Mammary epithelial cell (primary cell): Measurements from ENCODE around the gene IL17A.

ENCODE experiments used
- EZH2 ChIP-seq: IDR thresholded peaks from 2 replicates; pipeline ENCODE4 v1.6.1; 2012; ENCODE audit warnings: low read length, inconsistent platforms, borderline replicate concordance
- TF ChIP-seq, protein P1 (sequence below), 2 donors: IDR thresholded peaks in 1 of 2; conservative IDR thresholded peaks in 1 of 2; 2 replicates each; pipeline ENCODE4 v1.5.1; 2011 to 2012; ENCODE audit warnings: inconsistent platforms in 2 of 2, low read length in 2 of 2, mild to moderate bottlenecking in 2 of 2, control low read depth in 1 of 2, low read depth in 1 of 2; ENCODE audit not compliant: insufficient read depth in 1 of 2; ENCODE audit errors: extremely low read depth in 1 of 2

DNA sequence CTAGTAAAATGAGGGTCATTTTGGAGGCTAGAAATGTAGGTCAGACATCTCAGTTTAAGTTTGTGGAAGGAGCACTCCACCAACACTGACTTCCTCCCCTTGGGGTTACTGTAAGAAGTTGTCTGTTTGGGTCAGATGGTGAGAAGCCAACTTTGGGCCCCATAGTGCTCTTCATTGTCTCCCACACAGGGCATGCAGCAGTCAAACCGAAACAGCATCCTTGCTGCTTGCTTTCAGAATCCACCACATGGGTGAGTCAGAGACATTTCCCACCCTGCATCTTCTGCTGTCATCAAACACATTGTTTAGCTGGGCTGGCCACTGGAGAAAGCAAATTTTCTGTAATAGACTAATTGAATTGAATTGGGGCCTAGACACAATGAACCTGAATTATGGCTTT, 41.3 kb downstream of the IL17A start:
- TF ChIP-seq, protein P1, sequence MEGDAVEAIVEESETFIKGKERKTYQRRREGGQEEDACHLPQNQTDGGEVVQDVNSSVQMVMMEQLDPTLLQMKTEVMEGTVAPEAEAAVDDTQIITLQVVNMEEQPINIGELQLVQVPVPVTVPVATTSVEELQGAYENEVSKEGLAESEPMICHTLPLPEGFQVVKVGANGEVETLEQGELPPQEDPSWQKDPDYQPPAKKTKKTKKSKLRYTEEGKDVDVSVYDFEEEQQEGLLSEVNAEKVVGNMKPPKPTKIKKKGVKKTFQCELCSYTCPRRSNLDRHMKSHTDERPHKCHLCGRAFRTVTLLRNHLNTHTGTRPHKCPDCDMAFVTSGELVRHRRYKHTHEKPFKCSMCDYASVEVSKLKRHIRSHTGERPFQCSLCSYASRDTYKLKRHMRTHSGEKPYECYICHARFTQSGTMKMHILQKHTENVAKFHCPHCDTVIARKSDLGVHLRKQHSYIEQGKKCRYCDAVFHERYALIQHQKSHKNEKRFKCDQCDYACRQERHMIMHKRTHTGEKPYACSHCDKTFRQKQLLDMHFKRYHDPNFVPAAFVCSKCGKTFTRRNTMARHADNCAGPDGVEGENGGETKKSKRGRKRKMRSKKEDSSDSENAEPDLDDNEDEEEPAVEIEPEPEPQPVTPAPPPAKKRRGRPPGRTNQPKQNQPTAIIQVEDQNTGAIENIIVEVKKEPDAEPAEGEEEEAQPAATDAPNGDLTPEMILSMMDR (conservative IDR thresholded peaks at IDR 0.05 in 1 of 2, IDR thresholded peaks at IDR 0.05 in 1 of 2; ENCODE audit: extremely low read depth in 1 of 2, insufficient read depth in 1 of 2, low read depth in 1 of 2, low read length in 2 of 2), result no peak
- no peak for TF ChIP-seq EZH2
